Measurements from ENCODE around the gene PSORS1C2.
"Not testable (repeated sequence)": the region's sequence is repeated elsewhere in the genome, so short reads cannot be mapped to it uniquely, and the experiment has no call there.

DNA sequence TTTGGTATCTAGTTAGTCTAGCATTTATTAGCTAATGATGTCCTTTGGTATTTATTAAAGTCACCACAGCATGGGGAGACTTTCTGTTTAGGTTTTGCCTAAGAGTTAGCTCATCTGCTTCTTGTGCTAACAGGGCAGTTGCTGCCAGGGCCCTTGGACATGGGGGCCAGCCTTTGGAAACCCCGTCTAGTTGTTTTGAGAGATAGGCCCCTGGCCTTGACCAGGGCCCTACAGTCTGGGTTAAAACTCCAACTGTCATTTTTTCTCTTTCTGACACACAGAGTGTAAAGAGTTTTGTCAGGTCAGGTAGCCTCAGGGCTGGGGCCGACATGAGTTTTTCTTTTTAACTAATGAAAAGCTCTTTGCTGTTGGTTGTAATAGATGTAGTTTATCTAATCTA is 44.4 kb upstream of the PSORS1C2 start:
- not testable (repeated sequence) for TF ChIP-seq POLR2A, CTCF (IDR thresholded peaks at IDR 0.05)

All from vagina (tissue), 2 donors.